OCI-LY7 (cell line): ENCODE data around the gene WDR35. TPM values are rescaled to one million over a fixed set of nuclear protein-coding genes. Genes with fewer than 3 reads are reported as not detected.

Experiments used
- BruUV-seq: library from RNA; stranded (reverse); fragments of 400-500 nt; replicated peaks from 2 replicates; lab custom pipeline; 2021; lab: Mats Ljungman, UMichigan
- CTCF ChIA-PET: fragments of 300-600 bp; sonication (Branson Sonifier 250); formaldehyde crosslinking; loops from one replicate; lab custom pipeline; 2022; ENCODE audit warnings: antibody characterized with exemption; ENCODE audit not compliant: unreplicated experiment; lab: Charles Lee
- POLR2A ChIA-PET: fragments of 300-600 bp; sonication (Branson Sonifier 250); formaldehyde crosslinking; loops from one replicate; lab custom pipeline; 2022; ENCODE audit warnings: antibody characterized with exemption; lab: Charles Lee
- DNase-seq: peaks from one replicate; pipeline ENCODE4 v3.0.0-alpha.2; 2015; ENCODE audit warnings: low spot score
- H2AFZ ChIP-seq: fragments of 200-600 bp; sonication (generic), shearing (Covaris generic); 2 replicates; pipeline ENCODE4 v1.6.1; 2014; ENCODE audit warnings: mild to moderate bottlenecking, antibody characterized with exemption, low read length, moderate library complexity
- H3K27ac ChIP-seq: fragments of 200-600 bp; sonication (generic); 2 replicates; pipeline ENCODE4 v1.5.1; 2014; ENCODE audit warnings: mixed run types, low read depth, mild to moderate bottlenecking, moderate library complexity, low read length, inconsistent platforms; ENCODE audit not compliant: poor library complexity, severe bottlenecking
- H3K36me3 ChIP-seq: fragments of 200-600 bp; sonication (generic); 2 replicates; pipeline ENCODE4 v1.6.1; 2014; ENCODE audit warnings: mild to moderate bottlenecking, antibody characterized with exemption, low read length, moderate library complexity, mixed read lengths; ENCODE audit not compliant: insufficient read depth
- H3K4me1 ChIP-seq: fragments of 200-600 bp; sonication (generic); 2 replicates; pipeline ENCODE4 v1.5.1; 2014; ENCODE audit warnings: mild to moderate bottlenecking, low read length; ENCODE audit not compliant: insufficient read depth, poor library complexity, severe bottlenecking
- H3K4me2 ChIP-seq: fragments of 200-600 bp; sonication (generic); 2 replicates; pipeline ENCODE4 v1.6.1; 2014; ENCODE audit warnings: mild to moderate bottlenecking, low read length
- H3K4me3 ChIP-seq: fragments of 200-600 bp; sonication (generic); 2 replicates; pipeline ENCODE4 v1.5.1; 2014; ENCODE audit warnings: mild to moderate bottlenecking, low read depth, low read length; ENCODE audit not compliant: poor library complexity, severe bottlenecking
- H3K79me2 ChIP-seq: fragments of 200-600 bp; sonication (generic); 2 replicates; pipeline ENCODE4 v1.6.1; 2016; ENCODE audit warnings: low read depth, mild to moderate bottlenecking, low read length, moderate library complexity, mixed read lengths; ENCODE audit not compliant: insufficient read depth
- H3K9me2 ChIP-seq: fragments of 200-600 bp; sonication (generic); 2 replicates; pipeline ENCODE4 v1.6.1; 2016; ENCODE audit warnings: mild to moderate bottlenecking, low read length, mixed read lengths; ENCODE audit not compliant: insufficient read depth
- H3K9me3 ChIP-seq: fragments of 200-600 bp; sonication (generic); 2 replicates; pipeline ENCODE4 v1.6.1; 2014; ENCODE audit warnings: mild to moderate bottlenecking, mixed run types, low read length, mixed read lengths
- H4K20me1 ChIP-seq: fragments of 200-600 bp; sonication (generic); 2 replicates; pipeline ENCODE4 v1.6.1; 2014; ENCODE audit warnings: mild to moderate bottlenecking, antibody characterized with exemption, low read length, moderate library complexity, mixed read lengths; ENCODE audit not compliant: insufficient read depth
- EZH2phosphoT487 ChIP-seq: fragments of 200-600 bp; sonication (generic); IDR thresholded peaks from 2 replicates; pipeline ENCODE4 v1.6.1; 2018; ENCODE audit warnings: low read depth, borderline replicate concordance, mild to moderate bottlenecking, mixed run types, antibody characterized with exemption, low read length, moderate library complexity, mixed read lengths
- intact Hi-C: fragments of 100-400 bp; cut with micrococcal nuclease; formaldehyde crosslinking; loops from one replicate; pipeline ENCODE4 v1.10.0; 2022; ENCODE audit not compliant: unreplicated experiment
- total RNA-seq, 2 experiments: library from RNA; depleted of rRNA in 1 of 2; stranded (reverse); fragments of >200 nt in 1 of 2; shearing (Covaris generic) in 1 of 2; gene quantifications; 2 replicates each; pipeline ENCODE4 v1.2.3, GENCODE V29; 2014 to 2022
- TF ChIP-seq, protein P1 (sequence below): fragments of 200-600 bp; sonication (generic); conservative IDR thresholded peaks from 2 replicates; pipeline ENCODE4 v1.5.1; 2014; ENCODE audit warnings: mild to moderate bottlenecking, antibody characterized with exemption, low read length, moderate library complexity, mixed read lengths

Gene WDR35
- total RNA-seq, 2 experiments from 2014 or later: 0.06 to 1.5 TPM

DNA sequence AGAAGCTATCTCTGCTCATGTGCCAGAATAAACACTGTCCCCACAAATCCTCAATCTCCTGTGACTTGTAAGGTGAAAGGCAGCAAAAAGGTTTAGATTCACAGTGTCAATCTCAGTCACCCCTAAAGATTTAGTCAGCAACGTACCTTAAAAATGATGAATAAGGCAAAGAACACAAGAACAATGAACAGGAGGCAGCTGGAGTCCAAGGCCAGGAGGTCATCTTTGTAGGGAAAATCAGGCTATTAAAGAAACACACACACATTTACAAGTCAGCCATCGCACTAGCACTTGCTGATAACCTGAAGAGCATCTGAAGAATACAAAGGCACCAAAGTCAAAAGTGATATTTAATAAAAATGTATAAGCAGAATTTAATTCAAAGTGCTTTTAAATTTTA lies 44.9 kb upstream of the WDR35 start:
- no peak overlapping the region for H3K4me2 ChIP-seq
- no peak overlapping the region for H3K27ac ChIP-seq
- H4K20me1 ChIP-seq: no peaks in the 10 kb centered on the region
- ChIA-PET POLR2A (interaction anchor here (2.5 to 2.9 kb wide), 2 partner anchors 13 to 14 kb away, joined by 8 to 32 read pairs; no protein-coding TSS in a partner anchor), CTCF (no interaction called here)
- H3K4me1 ChIP-seq: peaks cover 15% of the 10 kb centered on the region
- no peak overlapping the region for H2AFZ ChIP-seq
- BruUV-seq: no TSS peak
- H3K9me2 ChIP-seq: no peaks in the 10 kb centered on the region
- no peak overlapping the region for H3K4me3 ChIP-seq
- intact Hi-C loops: no loop called here
- no peak for DNase-seq
- H3K79me2 ChIP-seq: no peaks in the 10 kb centered on the region; the same call in 1 of the 2 replicates
- TF ChIP-seq, protein P1, sequence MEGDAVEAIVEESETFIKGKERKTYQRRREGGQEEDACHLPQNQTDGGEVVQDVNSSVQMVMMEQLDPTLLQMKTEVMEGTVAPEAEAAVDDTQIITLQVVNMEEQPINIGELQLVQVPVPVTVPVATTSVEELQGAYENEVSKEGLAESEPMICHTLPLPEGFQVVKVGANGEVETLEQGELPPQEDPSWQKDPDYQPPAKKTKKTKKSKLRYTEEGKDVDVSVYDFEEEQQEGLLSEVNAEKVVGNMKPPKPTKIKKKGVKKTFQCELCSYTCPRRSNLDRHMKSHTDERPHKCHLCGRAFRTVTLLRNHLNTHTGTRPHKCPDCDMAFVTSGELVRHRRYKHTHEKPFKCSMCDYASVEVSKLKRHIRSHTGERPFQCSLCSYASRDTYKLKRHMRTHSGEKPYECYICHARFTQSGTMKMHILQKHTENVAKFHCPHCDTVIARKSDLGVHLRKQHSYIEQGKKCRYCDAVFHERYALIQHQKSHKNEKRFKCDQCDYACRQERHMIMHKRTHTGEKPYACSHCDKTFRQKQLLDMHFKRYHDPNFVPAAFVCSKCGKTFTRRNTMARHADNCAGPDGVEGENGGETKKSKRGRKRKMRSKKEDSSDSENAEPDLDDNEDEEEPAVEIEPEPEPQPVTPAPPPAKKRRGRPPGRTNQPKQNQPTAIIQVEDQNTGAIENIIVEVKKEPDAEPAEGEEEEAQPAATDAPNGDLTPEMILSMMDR: no peak
- TF ChIP-seq EZH2phosphoT487: no peak
- H3K9me3 ChIP-seq: peaks cover 9% of the 10 kb centered on the region; the same call in 1 of the 2 replicates
- H3K36me3 ChIP-seq: peaks cover 97% of the 10 kb centered on the region

DNA sequence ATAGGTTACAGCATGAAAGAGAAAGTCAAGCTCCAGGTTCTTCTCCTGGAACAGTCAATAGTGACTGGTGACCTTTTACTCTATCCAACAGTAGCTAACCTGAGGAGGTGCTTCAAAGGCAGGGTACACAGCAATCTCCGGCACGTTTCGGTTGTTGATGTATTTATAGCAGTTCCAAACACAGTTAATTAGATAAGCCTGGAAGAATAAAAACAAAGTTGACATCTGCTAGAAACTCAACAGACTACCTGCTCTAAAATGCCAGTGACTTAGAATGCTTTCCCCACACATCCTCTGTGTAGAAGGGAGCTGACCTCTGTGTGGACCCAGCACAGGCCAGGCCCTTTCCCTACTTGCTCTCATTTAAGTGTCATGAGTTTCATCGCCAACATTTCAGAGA lies 44.3 kb upstream of the WDR35 start:
- TF ChIP-seq, protein P1: no peak
- TF ChIP-seq EZH2phosphoT487: no peak
- Histone ChIP-seq H3K9me3 (peaks cover 15% of the 10 kb centered on the region; the same call in 1 of the 2 replicates), H3K4me3 (no peak overlapping the region), H3K36me3 (peaks cover 99% of the 10 kb centered on the region), H3K79me2 (no peaks in the 10 kb centered on the region; the same call in 1 of the 2 replicates), H3K4me2 (no peak overlapping the region), H3K27ac (no peak overlapping the region), H2AFZ (no peak overlapping the region), H3K4me1 (peaks cover 15% of the 10 kb centered on the region), H4K20me1 (no peaks in the 10 kb centered on the region), H3K9me2 (no peaks in the 10 kb centered on the region)
- intact Hi-C loops: no loop called here
- BruUV-seq: no TSS peak
- CTCF ChIA-PET: no interaction called here
- no peak for DNase-seq
- POLR2A ChIA-PET: interaction anchor here (2.5 kb wide), 1 partner anchor 14 kb away, joined by 8 read pairs; no protein-coding TSS in a partner anchor

DNA sequence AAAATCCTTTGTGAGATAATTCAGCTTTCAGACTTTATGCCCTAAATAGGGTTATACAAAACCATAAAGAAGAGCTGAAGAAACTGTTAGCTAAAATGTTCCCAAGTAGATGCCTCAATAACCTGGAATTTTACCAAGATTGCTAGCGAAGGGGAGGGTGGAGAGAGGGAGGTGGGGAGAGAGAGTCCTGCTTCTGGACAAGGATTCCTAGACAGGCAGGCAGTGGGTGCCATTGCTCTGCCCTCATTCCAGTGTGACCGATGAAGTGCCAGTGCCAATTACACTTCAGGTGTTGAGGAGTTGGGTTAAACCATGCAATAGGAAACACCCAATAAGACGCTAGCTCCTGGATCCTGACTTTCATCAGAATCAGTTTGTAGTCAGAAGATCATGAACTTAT lies 43.4 kb upstream of the WDR35 start:
- ChIA-PET POLR2A (interaction anchor here (1.0 to 2.5 kb wide), 2 partner anchors 15 to 58 kb away, joined by 4 to 8 read pairs; no protein-coding TSS in a partner anchor), CTCF (no interaction called here)
- H3K79me2 ChIP-seq: no peaks in the 10 kb centered on the region; the same call in 1 of the 2 replicates
- H3K27ac ChIP-seq: no peak overlapping the region
- peaks cover 99% of the 10 kb centered on the region for H3K36me3 ChIP-seq
- H3K4me2 ChIP-seq: no peak overlapping the region
- intact Hi-C loops: no loop called here
- no peaks in the 10 kb centered on the region for H3K9me2 ChIP-seq
- DNase-seq: no peak
- no TSS peak for BruUV-seq
- H2AFZ ChIP-seq: no peak overlapping the region
- peaks cover 15% of the 10 kb centered on the region for H3K4me1 ChIP-seq
- TF ChIP-seq, protein P1: no peak
- TF ChIP-seq EZH2phosphoT487: no peak
- H3K9me3 ChIP-seq: peaks cover 16% of the 10 kb centered on the region; the same call in 1 of the 2 replicates
- no peaks in the 10 kb centered on the region for H4K20me1 ChIP-seq
- H3K4me3 ChIP-seq: no peak overlapping the region
